PC-9 (cell line): ENCODE results near the gene CASP8.

Experiments
- CTCF ChIP-seq: fragments of 200-600 bp; sonication (generic); conservative IDR thresholded peaks from 2 replicates; pipeline ENCODE4 v1.6.1; 2017; ENCODE audit warnings: mixed run types, antibody characterized with exemption, mild to moderate bottlenecking, moderate library complexity
- EZH2 ChIP-seq: fragments of 200-600 bp; sonication (generic); IDR thresholded peaks from 2 replicates; pipeline ENCODE4 v1.8.0; 2017; ENCODE audit warnings: antibody characterized with exemption, low read depth

GRCh38 chr2:201257956-201258665 is 2.2 kb upstream of the CASP8 start:
- TF ChIP-seq CTCF: no peak
- TF ChIP-seq EZH2: no peak
